HFF-Myc (cell line): Measurements from ENCODE around the gene SHISAL1.

Source experiments
- DNase-seq: peaks from one replicate; pipeline ENCODE4 v3.0.0-alpha.2; 2011; ENCODE audit warnings: low read depth; ENCODE audit errors: extremely low read depth
- H3K4me3 ChIP-seq: replicated peaks from 2 replicates; pipeline ENCODE4 v1.5.1; 2011; ENCODE audit warnings: low read depth, mild to moderate bottlenecking, control low read depth, low read length
- CTCF ChIP-seq: IDR thresholded peaks from 2 replicates; pipeline ENCODE4 v1.5.1; 2012; ENCODE audit warnings: mild to moderate bottlenecking, low read depth, low read length, control low read depth; ENCODE audit errors: missing control alignments

The SHISAL1 gene

GRCh38 chr22:44295406-44295805 is 17.3 kb downstream of the SHISAL1 start:
- no peak for TF ChIP-seq CTCF
- DNase-seq = no peak
- H3K4me3 ChIP-seq = no peak overlapping the region

GRCh38 chr22:44293876-44294275 is 18.9 kb downstream of the SHISAL1 start:
- DNase-seq = no peak
- H3K4me3 ChIP-seq = no peak overlapping the region
- no peak for TF ChIP-seq CTCF

- no peak for TF ChIP-seq CTCF
Measured at GRCh38 chr22:44293034-44293433, 19.7 kb downstream of the SHISAL1 start.

GRCh38 chr22:44292521-44292920 is 20.2 kb downstream of the SHISAL1 start:
- no peak for DNase-seq
- H3K4me3 ChIP-seq = no peak overlapping the region
- no peak for TF ChIP-seq CTCF

More at GRCh38 chr22:44293034-44293433, 19.7 kb downstream of the SHISAL1 start:
- no peak for DNase-seq
- no peak overlapping the region for H3K4me3 ChIP-seq

GRCh38 chr22:44291674-44292360 is 20.9 kb downstream of the SHISAL1 start:
- H3K4me3 ChIP-seq = no peak overlapping the region
- TF ChIP-seq CTCF = no peak

GRCh38 chr22:44291265-44291664 is 21.5 kb downstream of the SHISAL1 start:
- no peak for DNase-seq
- no peak for TF ChIP-seq CTCF
- H3K4me3 ChIP-seq = no peak overlapping the region

More at GRCh38 chr22:44291674-44292360, 20.9 kb downstream of the SHISAL1 start:
- DNase-seq = no peak
